WTC11 (cell line): ENCODE data around the gene GNA12.

Source experiments
- CREB1 ChIP-seq: sonication (generic); formaldehyde crosslinking; IDR thresholded peaks from 2 replicates; pipeline ENCODE4 v1.8.0; 2023; ENCODE audit warnings: mild to moderate bottlenecking, missing genetic modification reagents
- ZNF232 ChIP-seq: sonication (generic); formaldehyde crosslinking; IDR thresholded peaks from 2 replicates; pipeline ENCODE4 v1.8.0; 2022; ENCODE audit warnings: mild to moderate bottlenecking, missing genetic modification reagents
- TF ChIP-seq, protein P1 (sequence below): sonication (generic); formaldehyde crosslinking; IDR thresholded peaks from 2 replicates; pipeline ENCODE4 v1.8.0; 2022; ENCODE audit warnings: mild to moderate bottlenecking, missing genetic modification reagents
- TF ChIP-seq, protein P2 (sequence below): fragments of 200-600 bp; IDR thresholded peaks from 2 replicates; pipeline ENCODE4 v1.8.0; 2022; ENCODE audit warnings: antibody characterized with exemption
- TF ChIP-seq, protein P3 (sequence below): sonication (generic); formaldehyde crosslinking; IDR thresholded peaks from 2 replicates; pipeline ENCODE4 v1.8.1; 2023; ENCODE audit warnings: mild to moderate bottlenecking, missing genetic modification reagents, moderate library complexity
- TF ChIP-seq, protein P4 (sequence below): sonication (generic); formaldehyde crosslinking; IDR thresholded peaks from 2 replicates; pipeline ENCODE4 v1.8.0; 2023; ENCODE audit warnings: missing genetic modification reagents

DNA sequence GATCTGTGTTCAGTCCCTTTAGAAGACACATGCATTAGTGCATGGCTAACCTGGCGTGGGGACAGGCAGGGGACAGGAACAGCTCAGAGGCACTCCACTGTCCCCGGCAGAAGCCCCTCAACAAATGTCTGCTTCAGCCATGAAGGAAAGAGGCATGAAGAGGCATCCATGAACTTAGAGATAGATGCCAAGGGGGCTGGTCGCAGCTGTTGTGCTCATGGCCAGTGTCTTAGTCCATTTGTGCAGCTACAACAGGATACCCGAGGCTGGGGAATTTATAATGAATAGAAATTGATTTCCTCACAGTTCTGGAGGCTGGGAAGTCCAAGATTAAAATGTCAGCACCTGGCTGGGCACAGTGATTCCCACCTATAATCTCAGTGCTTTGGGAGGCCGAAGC is 14.5 kb upstream of the GNA12 start:
- TF ChIP-seq, protein P1, sequence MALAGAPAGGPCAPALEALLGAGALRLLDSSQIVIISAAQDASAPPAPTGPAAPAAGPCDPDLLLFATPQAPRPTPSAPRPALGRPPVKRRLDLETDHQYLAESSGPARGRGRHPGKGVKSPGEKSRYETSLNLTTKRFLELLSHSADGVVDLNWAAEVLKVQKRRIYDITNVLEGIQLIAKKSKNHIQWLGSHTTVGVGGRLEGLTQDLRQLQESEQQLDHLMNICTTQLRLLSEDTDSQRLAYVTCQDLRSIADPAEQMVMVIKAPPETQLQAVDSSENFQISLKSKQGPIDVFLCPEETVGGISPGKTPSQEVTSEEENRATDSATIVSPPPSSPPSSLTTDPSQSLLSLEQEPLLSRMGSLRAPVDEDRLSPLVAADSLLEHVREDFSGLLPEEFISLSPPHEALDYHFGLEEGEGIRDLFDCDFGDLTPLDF (CRISPR knock-in tag): no peak
- TF ChIP-seq, protein P2, sequence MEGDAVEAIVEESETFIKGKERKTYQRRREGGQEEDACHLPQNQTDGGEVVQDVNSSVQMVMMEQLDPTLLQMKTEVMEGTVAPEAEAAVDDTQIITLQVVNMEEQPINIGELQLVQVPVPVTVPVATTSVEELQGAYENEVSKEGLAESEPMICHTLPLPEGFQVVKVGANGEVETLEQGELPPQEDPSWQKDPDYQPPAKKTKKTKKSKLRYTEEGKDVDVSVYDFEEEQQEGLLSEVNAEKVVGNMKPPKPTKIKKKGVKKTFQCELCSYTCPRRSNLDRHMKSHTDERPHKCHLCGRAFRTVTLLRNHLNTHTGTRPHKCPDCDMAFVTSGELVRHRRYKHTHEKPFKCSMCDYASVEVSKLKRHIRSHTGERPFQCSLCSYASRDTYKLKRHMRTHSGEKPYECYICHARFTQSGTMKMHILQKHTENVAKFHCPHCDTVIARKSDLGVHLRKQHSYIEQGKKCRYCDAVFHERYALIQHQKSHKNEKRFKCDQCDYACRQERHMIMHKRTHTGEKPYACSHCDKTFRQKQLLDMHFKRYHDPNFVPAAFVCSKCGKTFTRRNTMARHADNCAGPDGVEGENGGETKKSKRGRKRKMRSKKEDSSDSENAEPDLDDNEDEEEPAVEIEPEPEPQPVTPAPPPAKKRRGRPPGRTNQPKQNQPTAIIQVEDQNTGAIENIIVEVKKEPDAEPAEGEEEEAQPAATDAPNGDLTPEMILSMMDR: no peak
- TF ChIP-seq, protein P3, sequence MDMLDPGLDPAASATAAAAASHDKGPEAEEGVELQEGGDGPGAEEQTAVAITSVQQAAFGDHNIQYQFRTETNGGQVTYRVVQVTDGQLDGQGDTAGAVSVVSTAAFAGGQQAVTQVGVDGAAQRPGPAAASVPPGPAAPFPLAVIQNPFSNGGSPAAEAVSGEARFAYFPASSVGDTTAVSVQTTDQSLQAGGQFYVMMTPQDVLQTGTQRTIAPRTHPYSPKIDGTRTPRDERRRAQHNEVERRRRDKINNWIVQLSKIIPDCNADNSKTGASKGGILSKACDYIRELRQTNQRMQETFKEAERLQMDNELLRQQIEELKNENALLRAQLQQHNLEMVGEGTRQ (CRISPR knock-in tag): no peak
- no peak for TF ChIP-seq ZNF232 (CRISPR knock-in tag)
- TF ChIP-seq CREB1 (CRISPR knock-in tag): no peak
- TF ChIP-seq, protein P4, sequence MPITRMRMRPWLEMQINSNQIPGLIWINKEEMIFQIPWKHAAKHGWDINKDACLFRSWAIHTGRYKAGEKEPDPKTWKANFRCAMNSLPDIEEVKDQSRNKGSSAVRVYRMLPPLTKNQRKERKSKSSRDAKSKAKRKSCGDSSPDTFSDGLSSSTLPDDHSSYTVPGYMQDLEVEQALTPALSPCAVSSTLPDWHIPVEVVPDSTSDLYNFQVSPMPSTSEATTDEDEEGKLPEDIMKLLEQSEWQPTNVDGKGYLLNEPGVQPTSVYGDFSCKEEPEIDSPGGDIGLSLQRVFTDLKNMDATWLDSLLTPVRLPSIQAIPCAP (CRISPR knock-in tag): no peak
